SU-DHL-6 (cell line): Measurements from ENCODE around the gene MFSD6.

Source experiments
- H2AFZ ChIP-seq: fragments of 200-600 bp; sonication (generic); 2 replicates; pipeline ENCODE4 v1.6.1; 2014; ENCODE audit warnings: low read depth, mild to moderate bottlenecking, moderate library complexity, mixed read lengths, antibody characterized with exemption, low read length; ENCODE audit not compliant: severe bottlenecking
- H3F3A ChIP-seq: fragments of 200-600 bp; shearing (Covaris generic); 2 replicates; pipeline ENCODE4 v1.6.0; 2016; ENCODE audit warnings: antibody characterized with exemption, mild to moderate bottlenecking; ENCODE audit not compliant: insufficient read depth
- H3K27ac ChIP-seq: fragments of 200-600 bp; sonication (generic); 2 replicates; pipeline ENCODE4 v1.5.1; 2016; ENCODE audit warnings: low read depth, mild to moderate bottlenecking, low read length, moderate library complexity, mixed read lengths
- H3K27me3 ChIP-seq: fragments of 200-600 bp; sonication (generic), shearing (Covaris generic); 2 replicates; pipeline ENCODE4 v1.6.0; 2014; ENCODE audit warnings: mild to moderate bottlenecking, low read length
- H3K36me3 ChIP-seq: fragments of 200-600 bp; sonication (generic); 2 replicates; pipeline ENCODE4 v1.6.1; 2014; ENCODE audit warnings: mild to moderate bottlenecking, low read length, mixed read lengths
- H3K4me2 ChIP-seq: fragments of 300-600, 200-600 bp; shearing (Covaris generic), sonication (generic); 2 replicates; pipeline ENCODE4 v1.6.0; 2014; ENCODE audit warnings: low read length, low read depth, mild to moderate bottlenecking; ENCODE audit not compliant: poor library complexity, severe bottlenecking
- H3K4me3 ChIP-seq: fragments of 200-600 bp; sonication (generic); 2 replicates; pipeline ENCODE4 v1.5.1; 2014; ENCODE audit warnings: antibody characterized with exemption, low read length, mild to moderate bottlenecking, mixed read lengths; ENCODE audit not compliant: insufficient read depth, poor library complexity, severe bottlenecking
- H3K79me2 ChIP-seq: fragments of 200-600 bp; sonication (generic); 2 replicates; pipeline ENCODE4 v1.6.1; 2014; ENCODE audit warnings: mild to moderate bottlenecking, low read length, moderate library complexity; ENCODE audit not compliant: insufficient read depth
- H3K9ac ChIP-seq: fragments of 200-600 bp; sonication (generic); 2 replicates; pipeline ENCODE4 v1.7.0; 2014; ENCODE audit warnings: mild to moderate bottlenecking, low read length
- H3K9me2 ChIP-seq: fragments of 200-600 bp; sonication (generic); replicated peaks from 2 replicates; pipeline ENCODE4 v1.6.1; 2014; ENCODE audit warnings: low read length; ENCODE audit not compliant: insufficient read depth
- H3K9me3 ChIP-seq: fragments of 200-600 bp; sonication (generic); 2 replicates; pipeline ENCODE4 v1.6.1; 2014; ENCODE audit warnings: low read length, mixed read lengths; ENCODE audit not compliant: insufficient read depth
- H4K20me1 ChIP-seq: fragments of 200-600 bp; sonication (generic); 2 replicates; pipeline ENCODE4 v1.6.1; 2014; ENCODE audit warnings: low read depth, mild to moderate bottlenecking, antibody characterized with exemption, low read length, moderate library complexity, mixed read lengths
- EZH2phosphoT487 ChIP-seq: fragments of 200-600 bp; sonication (generic), shearing (Covaris generic); conservative IDR thresholded peaks from 2 replicates; pipeline ENCODE4 v1.6.1; 2018; ENCODE audit warnings: mild to moderate bottlenecking, antibody characterized with exemption, low read length, moderate library complexity, mixed read lengths
- TF ChIP-seq, protein P1 (sequence below): fragments of 200-600 bp; sonication (generic); IDR thresholded peaks from one replicate; pipeline ENCODE4 v1.5.1; 2017; ENCODE audit warnings: antibody characterized with exemption, mild to moderate bottlenecking, low read length, moderate library complexity; ENCODE audit not compliant: insufficient read depth, poor library complexity, severe bottlenecking

The MFSD6 gene

DNA sequence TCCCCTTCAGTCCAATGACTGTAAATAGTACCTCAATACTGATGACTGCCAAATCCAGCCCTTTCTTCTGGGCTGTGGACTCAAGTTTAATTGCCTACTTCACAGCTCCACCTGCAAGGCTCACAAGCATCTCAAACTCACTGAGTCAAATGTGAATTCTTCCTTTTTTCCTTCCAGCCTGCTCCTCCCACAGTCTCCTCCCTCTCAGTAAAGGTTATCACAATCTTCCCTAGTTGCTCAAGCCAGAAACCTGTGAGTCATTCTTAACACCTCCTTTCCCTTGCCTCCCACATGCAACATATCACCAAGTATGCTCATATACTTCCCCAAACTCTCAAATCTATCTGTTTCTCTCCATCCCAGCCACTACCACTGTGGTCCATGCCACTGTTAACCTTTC is 3.7 kb upstream of the MFSD6 start:
- H3K9me3 ChIP-seq: no peaks in the 10 kb centered on the region
- H3K9ac ChIP-seq: no peak overlapping the region
- no peaks in the 10 kb centered on the region for H4K20me1 ChIP-seq
- TF ChIP-seq, protein P1, sequence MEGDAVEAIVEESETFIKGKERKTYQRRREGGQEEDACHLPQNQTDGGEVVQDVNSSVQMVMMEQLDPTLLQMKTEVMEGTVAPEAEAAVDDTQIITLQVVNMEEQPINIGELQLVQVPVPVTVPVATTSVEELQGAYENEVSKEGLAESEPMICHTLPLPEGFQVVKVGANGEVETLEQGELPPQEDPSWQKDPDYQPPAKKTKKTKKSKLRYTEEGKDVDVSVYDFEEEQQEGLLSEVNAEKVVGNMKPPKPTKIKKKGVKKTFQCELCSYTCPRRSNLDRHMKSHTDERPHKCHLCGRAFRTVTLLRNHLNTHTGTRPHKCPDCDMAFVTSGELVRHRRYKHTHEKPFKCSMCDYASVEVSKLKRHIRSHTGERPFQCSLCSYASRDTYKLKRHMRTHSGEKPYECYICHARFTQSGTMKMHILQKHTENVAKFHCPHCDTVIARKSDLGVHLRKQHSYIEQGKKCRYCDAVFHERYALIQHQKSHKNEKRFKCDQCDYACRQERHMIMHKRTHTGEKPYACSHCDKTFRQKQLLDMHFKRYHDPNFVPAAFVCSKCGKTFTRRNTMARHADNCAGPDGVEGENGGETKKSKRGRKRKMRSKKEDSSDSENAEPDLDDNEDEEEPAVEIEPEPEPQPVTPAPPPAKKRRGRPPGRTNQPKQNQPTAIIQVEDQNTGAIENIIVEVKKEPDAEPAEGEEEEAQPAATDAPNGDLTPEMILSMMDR: no peak
- TF ChIP-seq EZH2phosphoT487: no peak
- 0 out of 2 replicates have a peak, but pooled peaks cover 9% of the 10 kb centered on the region for H3F3A ChIP-seq
- H3K27me3 ChIP-seq: no peaks in the 10 kb centered on the region
- no peak overlapping the region for H3K27ac ChIP-seq
- 0 out of 2 replicates have a peak, but pooled peaks cover 5% of the 10 kb centered on the region for H3K79me2 ChIP-seq
- no peak overlapping the region for H3K4me3 ChIP-seq
- H3K4me2 ChIP-seq: no peak overlapping the region
- H3K36me3 ChIP-seq: no peaks in the 10 kb centered on the region
- no peak overlapping the region for H2AFZ ChIP-seq
- no peaks in the 10 kb centered on the region for H3K9me2 ChIP-seq

DNA sequence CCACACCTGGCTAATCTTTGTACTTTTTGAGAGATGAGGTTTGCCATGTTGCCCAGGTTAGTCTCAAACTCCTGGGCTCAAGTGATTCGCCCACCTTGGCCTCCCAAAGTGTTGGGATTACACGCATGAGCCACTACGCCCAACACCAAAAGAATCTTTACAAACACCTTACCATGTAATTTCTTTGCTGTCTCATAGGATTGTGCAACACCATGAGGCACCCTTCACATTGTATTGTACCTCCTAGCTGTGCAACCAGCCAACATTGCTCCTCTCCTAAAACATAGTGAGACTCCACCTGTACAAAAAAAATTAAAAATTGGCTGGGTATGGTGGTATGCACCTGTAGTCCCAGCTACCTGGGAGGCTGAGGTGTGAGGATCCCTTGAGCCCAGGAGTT is 3.1 kb upstream of the MFSD6 start:
- Histone ChIP-seq H3K4me3 (no peak overlapping the region), H4K20me1 (no peaks in the 10 kb centered on the region), H3K27ac (no peak overlapping the region), H3K79me2 (0 out of 2 replicates have a peak, but pooled peaks cover 5% of the 10 kb centered on the region), H3K9me2 (no peaks in the 10 kb centered on the region), H2AFZ (no peak overlapping the region), H3K9me3 (no peaks in the 10 kb centered on the region), H3F3A (0 out of 2 replicates have a peak, but pooled peaks cover 9% of the 10 kb centered on the region), H3K36me3 (no peaks in the 10 kb centered on the region), H3K27me3 (no peaks in the 10 kb centered on the region), H3K4me2 (no peak overlapping the region), H3K9ac (no peak overlapping the region)
- TF ChIP-seq EZH2phosphoT487: no peak
- TF ChIP-seq, protein P1: no peak

DNA sequence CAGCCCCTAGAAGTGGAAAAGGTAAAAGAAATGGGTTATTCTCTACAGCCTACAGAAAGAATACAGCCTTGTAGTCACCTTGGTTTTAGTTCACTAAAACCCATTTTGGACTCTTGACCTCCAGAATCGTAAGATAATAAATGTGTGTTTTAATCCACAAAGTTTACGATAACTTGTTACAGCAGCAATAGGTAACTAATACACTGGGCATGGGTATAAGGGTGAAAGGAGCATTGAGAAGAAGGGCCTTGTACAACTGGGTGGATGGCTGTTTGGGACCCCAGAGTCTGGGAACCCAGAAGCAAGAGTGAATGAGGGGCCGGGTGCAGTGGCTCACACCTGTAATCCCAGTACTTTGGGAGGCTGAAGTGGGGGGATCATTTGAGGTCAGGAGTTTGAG is 2.2 kb upstream of the MFSD6 start:
- H3K9me3 ChIP-seq: no peaks in the 10 kb centered on the region
- H3K9ac ChIP-seq: no peak overlapping the region
- H3K4me2 ChIP-seq: no peak overlapping the region
- no peaks in the 10 kb centered on the region for H3K9me2 ChIP-seq
- no peak overlapping the region for H2AFZ ChIP-seq
- H3K79me2 ChIP-seq: 0 out of 2 replicates have a peak, but pooled peaks cover 5% of the 10 kb centered on the region
- no peaks in the 10 kb centered on the region for H3K27me3 ChIP-seq
- no peak overlapping the region for H3K27ac ChIP-seq
- H4K20me1 ChIP-seq: no peaks in the 10 kb centered on the region
- H3K4me3 ChIP-seq: no peak overlapping the region
- H3K36me3 ChIP-seq: no peaks in the 10 kb centered on the region
- no peak for TF ChIP-seq EZH2phosphoT487
- TF ChIP-seq, protein P1: no peak
- 0 out of 2 replicates have a peak, but pooled peaks cover 9% of the 10 kb centered on the region for H3F3A ChIP-seq
